HG03571 (cell line): Measurements from ENCODE around the gene TTC12.
"Not testable (repeated sequence)": the region's sequence is repeated elsewhere in the genome, so short reads cannot be mapped to it uniquely, and the experiment has no call there.

Experiments
- ATAC-seq: cut with Tn5 transposase; IDR thresholded peaks from one replicate; pipeline ENCODE4 v1.9.1; 2021; ENCODE audit not compliant: unreplicated experiment

TTC12 gene

GRCh38 chr11:113283881-113284280 is 30.5 kb upstream of the TTC12 start:
- ATAC-seq = no peak

- no peak for ATAC-seq
Observed at GRCh38 chr11:113286009-113286408, 28.4 kb upstream of the TTC12 start.

GRCh38 chr11:113286509-113287497 is 27.6 kb upstream of the TTC12 start:
- ATAC-seq = no peak

- no peak for ATAC-seq
Observed at GRCh38 chr11:113287801-113288200, 26.6 kb upstream of the TTC12 start.

- no peak for ATAC-seq
Observed at GRCh38 chr11:113288286-113288863, 26.0 kb upstream of the TTC12 start.

GRCh38 chr11:113289431-113290187 is 24.8 kb upstream of the TTC12 start:
- peak; percentile 81 for ATAC-seq

- no peak for ATAC-seq
Observed at GRCh38 chr11:113293936-113294335, 20.4 kb upstream of the TTC12 start.

GRCh38 chr11:113295993-113296392 is 18.4 kb upstream of the TTC12 start:
- ATAC-seq = no peak

GRCh38 chr11:113296447-113297205 is 17.8 kb upstream of the TTC12 start:
- no peak for ATAC-seq

GRCh38 chr11:113298496-113298895 is 15.9 kb upstream of the TTC12 start:
- not testable (repeated sequence) for ATAC-seq

- ATAC-seq = no peak
Observed at GRCh38 chr11:113304916-113305315, 9.5 kb upstream of the TTC12 start.

GRCh38 chr11:113305440-113306336 is 8.7 kb upstream of the TTC12 start:
- peak; percentile 66 for ATAC-seq

- no peak for ATAC-seq
Observed at GRCh38 chr11:113308601-113309000, 5.8 kb upstream of the TTC12 start.

GRCh38 chr11:113311536-113311935 is 2.8 kb upstream of the TTC12 start:
- no peak for ATAC-seq

- no peak for ATAC-seq
Observed at GRCh38 chr11:113313601-113314000, 782 bp upstream of the TTC12 start.

GRCh38 chr11:113314065-113314388 is 356 bp upstream of the TTC12 start:
- no peak for ATAC-seq

- ATAC-seq = no peak
Observed at GRCh38 chr11:113315811-113316210, 1.4 kb downstream of the TTC12 start.

GRCh38 chr11:113316256-113316655 is 1.9 kb downstream of the TTC12 start:
- ATAC-seq = no peak

GRCh38 chr11:113317339-113317738 is 3.0 kb downstream of the TTC12 start:
- ATAC-seq = no peak

- no peak for ATAC-seq
Observed at GRCh38 chr11:113319085-113319484, 4.7 kb downstream of the TTC12 start.
